Naive thymus-derived CD4-positive, alpha-beta T cell (primary cell): ENCODE measurements around the gene ACSM5. TPM values are rescaled to one million over a fixed set of nuclear protein-coding genes. Genes with fewer than 3 reads are reported as not detected.
A peak's percentile ranks its signal among the peaks of the same experiment; 100 is the strongest.

Experiments used
- ATAC-seq: fragments of 150-1000 bp; cut with Tn5 transposase; 2 replicates; pipeline ENCODE4 v1.10.0; 2021; ENCODE audit warnings: mild to moderate bottlenecking, moderate library complexity
- CTCF ChIA-PET: fragments of 350-600 bp; sonication (Branson Sonifier 250); formaldehyde crosslinking; loops from one replicate; lab custom pipeline; 2021; ENCODE audit warnings: antibody characterized with exemption; lab: Charles Lee
- POLR2A ChIA-PET: fragments of 350-600 bp; sonication (Branson Sonifier 250); formaldehyde crosslinking; loops from one replicate; lab custom pipeline; 2021; ENCODE audit warnings: antibody characterized with exemption, inconsistent platforms; lab: Charles Lee
- DNase-seq, 9 donors: peaks; one replicate each; pipeline versions ENCODE4 v3.0.0 to v3.0.0-alpha.2; 2020 to 2022; ENCODE audit warnings: mixed read lengths in 1 of 9
- H3K27ac ChIP-seq: one replicate; pipeline ENCODE4 v1.7.0; 2013; ENCODE audit warnings: mild to moderate bottlenecking, low read depth, low read length, moderate library complexity
- H3K27me3 ChIP-seq, 2 donors: one replicate each; pipeline ENCODE4 v1.7.0; 2013; ENCODE audit warnings: low read length in 2 of 2, mild to moderate bottlenecking in 2 of 2, moderate library complexity in 2 of 2; ENCODE audit not compliant: control insufficient read depth in 2 of 2, insufficient read depth in 2 of 2
- H3K36me3 ChIP-seq, 3 experiments: 1 replicate in 2 of 3; 2 replicates in 1 of 3; pipeline ENCODE4 v1.7.0; 2013; ENCODE audit warnings: low read length in 3 of 3, mild to moderate bottlenecking in 3 of 3, moderate library complexity in 1 of 3; ENCODE audit not compliant: insufficient read depth in 3 of 3, control insufficient read depth in 2 of 3
- H3K4me1 ChIP-seq, 2 donors: one replicate each; pipeline ENCODE4 v1.7.0; 2013; ENCODE audit warnings: low read length in 2 of 2, mild to moderate bottlenecking in 2 of 2, moderate library complexity in 1 of 2; ENCODE audit not compliant: control insufficient read depth in 2 of 2, insufficient read depth in 2 of 2
- H3K4me3 ChIP-seq: 2 replicates; pipeline ENCODE4 v1.7.0; 2013; ENCODE audit warnings: mild to moderate bottlenecking, low read length
- H3K9me3 ChIP-seq, 3 experiments: 1 replicate in 2 of 3; 2 replicates in 1 of 3; pipeline ENCODE4 v1.7.0; 2013; ENCODE audit warnings: low read length in 3 of 3; ENCODE audit not compliant: control insufficient read depth in 2 of 3
- H3K27ac Mint-ChIP-seq, 9 donors: one replicate each; pipeline ENCODE4 v1.8.0; 2020 to 2022; ENCODE audit warnings: mixed read lengths in 9 of 9, mild to moderate bottlenecking in 8 of 9, moderate library complexity in 5 of 9, inconsistent platforms in 2 of 9
- H3K27me3 Mint-ChIP-seq, 5 donors: one replicate each; pipeline ENCODE4 v1.8.0; 2021 to 2022; ENCODE audit warnings: mixed read lengths in 5 of 5, mild to moderate bottlenecking in 1 of 5
- H3K36me3 Mint-ChIP-seq, 5 donors: one replicate each; pipeline ENCODE4 v1.8.0; 2020 to 2022; ENCODE audit warnings: mixed read lengths in 5 of 5, mild to moderate bottlenecking in 3 of 5, inconsistent platforms in 1 of 5
- H3K4me1 Mint-ChIP-seq, 7 donors: one replicate each; pipeline ENCODE4 v1.8.0; 2020 to 2022; ENCODE audit warnings: mixed read lengths in 7 of 7, mild to moderate bottlenecking in 3 of 7, inconsistent platforms in 1 of 7
- H3K4me3 Mint-ChIP-seq, 10 donors: one replicate each; pipeline ENCODE4 v1.8.0; 2020 to 2022; ENCODE audit warnings: mild to moderate bottlenecking in 10 of 10, mixed read lengths in 10 of 10, moderate library complexity in 6 of 10, inconsistent platforms in 2 of 10
- H3K9me3 Mint-ChIP-seq, 11 donors: one replicate each; pipeline ENCODE4 v1.8.0; 2020 to 2022; ENCODE audit warnings: mixed read lengths in 11 of 11, mild to moderate bottlenecking in 4 of 11, inconsistent platforms in 1 of 11, moderate library complexity in 1 of 11
- intact Hi-C, 2 donors: fragments of 100-400 bp; cut with micrococcal nuclease; formaldehyde crosslinking; loops; one replicate each; pipeline ENCODE4 v1.15.1; 2023
- polyA plus RNA-seq, 2 donors: library from polyadenylated mRNA; unstranded; fragments of 300-500 nt; fragmentation: Illumina TruSeq; gene quantifications; one replicate each; pipeline ENCODE4 v1.2.3, GENCODE V29; 2021
- total RNA-seq, 6 experiments: library from RNA in 5 of 6; stranded (reverse) in 5 of 6; gene quantifications; 1 replicate in 5 of 6; 2 replicates in 1 of 6; pipeline ENCODE4 v1.2.3 and lab custom pipeline; 2021 to 2026

The ACSM5 gene
- total and polyA plus RNA-seq, 7 experiments from 2014 or later, result not detected

- CTCF ChIA-PET, result no interaction called here
- H3K4me1 Mint-ChIP-seq, result no peaks in the 10 kb centered on the region
- no peaks in the 10 kb centered on the region for H3K36me3 Mint-ChIP-seq
- H3K27ac Mint-ChIP-seq, result no peak overlapping the region
- H3K27me3 ChIP-seq, result no peaks in the 10 kb centered on the region
- DNase-seq, result no peak
- H3K9me3 ChIP-seq, result no peaks in the 10 kb centered on the region
- no peak overlapping the region for H3K4me3 Mint-ChIP-seq
- H3K27me3 Mint-ChIP-seq, result peaks cover 10 to 38% (median 17%) of the 10 kb centered on the region in 5 donors
- no peaks in the 10 kb centered on the region for H3K36me3 ChIP-seq
- no peak for ATAC-seq
- POLR2A ChIA-PET, result no interaction called here
- intact Hi-C loops, result no loop called here
- H3K4me1 ChIP-seq, result no peaks in the 10 kb centered on the region
- H3K27ac ChIP-seq, result no peak overlapping the region
- no peaks in the 10 kb centered on the region for H3K9me3 Mint-ChIP-seq
- H3K4me3 ChIP-seq, result no peak overlapping the region
Measured at GRCh38 chr16:20377181-20377580, 32.2 kb upstream of the ACSM5 start.

GRCh38 chr16:20380782-20381181 lies 28.6 kb upstream of the ACSM5 start:
- Mint-ChIP-seq H3K27ac (no peak overlapping the region), H3K4me1 (peaks cover 0 to 6% (median 0%) of the 10 kb centered on the region in 7 donors), H3K4me3 (no peak overlapping the region), H3K9me3 (no peaks in the 10 kb centered on the region), H3K36me3 (no peaks in the 10 kb centered on the region), H3K27me3 (peaks cover 4 to 27% (median 14%) of the 10 kb centered on the region in 5 donors)
- H3K9me3 ChIP-seq, result no peaks in the 10 kb centered on the region
- no peaks in the 10 kb centered on the region for H3K36me3 ChIP-seq
- no peak overlapping the region for H3K27ac ChIP-seq
- CTCF ChIA-PET, result no interaction called here
- POLR2A ChIA-PET, result no interaction called here
- no peaks in the 10 kb centered on the region for H3K27me3 ChIP-seq
- no peak overlapping the region for H3K4me3 ChIP-seq
- DNase-seq (no peak), ATAC-seq (no peak)
- intact Hi-C loops, result loop anchor here in 1 of 2 donors (10.0 kb wide), 1 partner anchor 1296 kb away; no protein-coding TSS in a partner anchor
- H3K4me1 ChIP-seq, result peaks cover 0 to 4% of the 10 kb centered on the region in 2 donors

- ChIA-PET POLR2A (no interaction called here), CTCF (interaction anchor here (1.9 kb wide), 1 partner anchor 475 kb away, joined by 7 read pairs; no protein-coding TSS in a partner anchor)
- Histone ChIP-seq H3K27me3 (no peaks in the 10 kb centered on the region), H3K9me3 (no peaks in the 10 kb centered on the region), H3K27ac (no peak overlapping the region), H3K4me3 (no peak overlapping the region), H3K36me3 (no peaks in the 10 kb centered on the region), H3K4me1 (peaks cover 0 to 4% of the 10 kb centered on the region in 2 donors)
- ATAC-seq, result no peak
- Mint-ChIP-seq H3K27ac (no peak overlapping the region), H3K36me3 (no peaks in the 10 kb centered on the region), H3K9me3 (peaks cover 0 to 1% (median 0%) of the 10 kb centered on the region in 11 donors), H3K4me1 (peaks cover 0 to 6% (median 0%) of the 10 kb centered on the region in 7 donors), H3K4me3 (no peak overlapping the region), H3K27me3 (peaks cover 11 to 27% (median 15%) of the 10 kb centered on the region in 5 donors)
- intact Hi-C loops, result loop anchor here (2.0 to 10.0 kb wide), 2 partner anchors 484 to 1298 kb away; no protein-coding TSS in a partner anchor
- DNase-seq, result no peak
Measured at GRCh38 chr16:20382202-20382948, 27.0 kb upstream of the ACSM5 start.

DNA sequence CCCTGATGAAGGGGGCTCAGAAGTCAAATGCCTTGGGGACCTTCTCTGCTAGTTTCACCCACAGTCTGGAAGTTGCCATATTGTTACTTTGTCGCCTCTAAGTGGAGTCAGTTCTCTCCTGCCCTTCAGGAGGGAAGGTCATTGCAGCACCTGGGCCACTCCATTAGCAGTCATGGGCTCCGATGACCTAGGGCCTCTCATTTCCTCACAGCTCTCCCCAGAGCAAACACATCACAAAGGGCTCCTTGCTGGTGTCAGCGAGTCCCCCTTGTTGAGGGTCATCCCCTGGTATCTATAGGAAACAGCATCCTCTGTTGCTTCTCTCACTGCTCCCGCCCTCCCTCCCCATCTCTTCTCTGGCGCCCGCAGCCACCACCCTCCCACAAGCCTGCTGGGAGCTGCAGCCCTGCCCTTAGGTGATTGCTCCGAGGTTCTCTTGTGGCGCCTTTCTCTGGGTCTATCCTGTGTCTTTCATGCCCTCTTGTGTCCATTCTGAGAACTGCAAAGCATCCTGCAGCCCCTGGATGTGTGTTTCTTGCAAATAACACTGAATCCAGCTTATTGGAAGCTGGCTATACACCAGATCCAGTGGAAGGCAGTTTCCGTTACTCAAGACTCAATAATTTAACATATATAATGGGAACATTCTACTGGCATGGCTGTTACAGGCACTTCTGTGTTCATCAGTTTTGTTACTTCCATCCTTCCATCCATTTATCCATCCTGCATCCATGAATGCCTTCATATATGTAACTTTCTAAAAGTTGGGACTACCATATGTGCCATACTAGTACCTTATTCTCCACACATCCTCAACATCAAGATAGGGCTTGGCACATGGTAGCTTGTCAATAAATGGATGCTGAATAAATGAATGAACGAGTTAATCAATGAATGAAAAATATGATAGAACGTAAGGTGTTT lies 26.0 kb upstream of the ACSM5 start:
- Histone ChIP-seq H3K27ac (no peak overlapping the region), H3K36me3 (no peaks in the 10 kb centered on the region), H3K4me1 (peaks cover 0 to 4% of the 10 kb centered on the region in 2 donors), H3K4me3 (no peak overlapping the region), H3K9me3 (no peaks in the 10 kb centered on the region), H3K27me3 (no peaks in the 10 kb centered on the region)
- ChIA-PET POLR2A (no interaction called here), CTCF (interaction anchor here (1.9 kb wide), 1 partner anchor 476 kb away, joined by 7 read pairs; no protein-coding TSS in a partner anchor)
- Mint-ChIP-seq H3K9me3 (peaks cover 0 to 1% (median 0%) of the 10 kb centered on the region in 11 donors), H3K4me1 (peaks cover 0 to 6% (median 0%) of the 10 kb centered on the region in 7 donors), H3K4me3 (peak overlapping the region in 1 of 10 donors; percentile 22), H3K36me3 (no peaks in the 10 kb centered on the region), H3K27me3 (peaks cover 11 to 29% (median 19%) of the 10 kb centered on the region in 5 donors), H3K27ac (no peak overlapping the region)
- ATAC-seq, result peak; percentile 67
- intact Hi-C loops, result loop anchor here (1.0 to 10.0 kb wide), 3 partner anchors 485 to 1299 kb away; no protein-coding TSS in a partner anchor
- DNase-seq, result peak in 7 of 9 donors; percentile 3 to 54 (median 37)

- ChIA-PET POLR2A (no interaction called here), CTCF (interaction anchor here (0.6 to 1.9 kb wide), 5 partner anchors 9 to 803 kb away, joined by 3 to 6 read pairs (median 3); no protein-coding TSS in a partner anchor)
- ATAC-seq, result peak; percentile 63
- peaks cover 0 to 6% (median 0%) of the 10 kb centered on the region in 7 donors for H3K4me1 Mint-ChIP-seq
- H3K4me1 ChIP-seq, result peaks cover 0 to 4% of the 10 kb centered on the region in 2 donors
- H3K27ac ChIP-seq, result no peak overlapping the region
- no peaks in the 10 kb centered on the region for H3K36me3 ChIP-seq
- no peak overlapping the region for H3K4me3 Mint-ChIP-seq
- H3K4me3 ChIP-seq, result no peak overlapping the region
- no peaks in the 10 kb centered on the region for H3K9me3 ChIP-seq
- H3K9me3 Mint-ChIP-seq, result peaks cover 0 to 1% (median 0%) of the 10 kb centered on the region in 11 donors
- DNase-seq, result peak in 7 of 9 donors; percentile 8 to 34 (median 26)
- peaks cover 9 to 21% (median 12%) of the 10 kb centered on the region in 5 donors for H3K27me3 Mint-ChIP-seq
- no peaks in the 10 kb centered on the region for H3K27me3 ChIP-seq
- intact Hi-C loops, result loop anchor here (1.0 to 10.0 kb wide), 2 partner anchors 479 to 1301 kb away; no protein-coding TSS in a partner anchor
- H3K36me3 Mint-ChIP-seq, result no peaks in the 10 kb centered on the region
- peak overlapping the region in 1 of 9 donors; percentile 39 for H3K27ac Mint-ChIP-seq
Measured at GRCh38 chr16:20385844-20386832, 23.2 kb upstream of the ACSM5 start.
